Measurements from ENCODE around the gene ZFYVE9.
"Not testable (repeated sequence)": the region's sequence is repeated elsewhere in the genome, so short reads cannot be mapped to it uniquely, and the experiment has no call there.

The ZFYVE9 gene

GRCh38 chr1:52348704-52349300 is 206.9 kb downstream of the ZFYVE9 start:
- DNase-seq, result no peak

GRCh38 chr1:52352690-52353089 is 210.8 kb downstream of the ZFYVE9 start:
- DNase-seq, result no peak

- DNase-seq, result no peak
These were observed 213.5 kb downstream of the ZFYVE9 start for GRCh38 chr1:52355436-52355835.

- no peak for DNase-seq
These were observed 214.1 kb downstream of the ZFYVE9 start for GRCh38 chr1:52355847-52356505.

- DNase-seq, result no peak
These were observed 215.0 kb downstream of the ZFYVE9 start for GRCh38 chr1:52356818-52357355.

- no peak for DNase-seq
These were observed 215.5 kb downstream of the ZFYVE9 start for GRCh38 chr1:52357397-52357796.

GRCh38 chr1:52358851-52359497 is 217.1 kb downstream of the ZFYVE9 start:
- DNase-seq, result no peak

- DNase-seq, result no peak
These were observed 218.0 kb downstream of the ZFYVE9 start for GRCh38 chr1:52359676-52360594.

- DNase-seq, result no peak
These were observed 218.7 kb downstream of the ZFYVE9 start for GRCh38 chr1:52360595-52360968.

GRCh38 chr1:52364235-52364839 is 222.4 kb downstream of the ZFYVE9 start:
- peak in 1 of 2 experiments; percentile 34 for DNase-seq

- DNase-seq, result peak in 1 of 2 experiments; percentile 58
These were observed 223.3 kb downstream of the ZFYVE9 start for GRCh38 chr1:52365071-52365745.

GRCh38 chr1:52365746-52366516 is 224.0 kb downstream of the ZFYVE9 start, which contains the start of gene CC2D1B:
CC2D1B (minus strand) TSS chr1:52366205; CDS start chr1:52364620, 1,585 bp downstream.
- DNase-seq, result peak; percentile 99

GRCh38 chr1:52366517-52366827 is 224.6 kb downstream of the ZFYVE9 start:
- no peak for DNase-seq

GRCh38 chr1:52367272-52367671 is 225.4 kb downstream of the ZFYVE9 start:
- no peak for DNase-seq

- peak; percentile 52 to 72 for DNase-seq
These were observed 226.7 kb downstream of the ZFYVE9 start for GRCh38 chr1:52368383-52369172.

GRCh38 chr1:52369851-52370250 is 228.0 kb downstream of the ZFYVE9 start:
- DNase-seq, result not testable (repeated sequence)

- no peak for DNase-seq
These were observed 243.5 kb downstream of the ZFYVE9 start for GRCh38 chr1:52385376-52385775.

GRCh38 chr1:52386458-52386857 is 244.6 kb downstream of the ZFYVE9 start:
- no peak for DNase-seq

- no peak for DNase-seq
These were observed 251.3 kb downstream of the ZFYVE9 start for GRCh38 chr1:52393174-52393573.

Measured in activated T-cell treated with anti-CD3 and anti-CD28 coated beads, Interleukin-2, amount 50 U/mL, for 48 hours (primary cell).